AG04450 (cell line): ENCODE results near the gene LIF. TPM values are rescaled to one million over a fixed set of nuclear protein-coding genes. Genes with fewer than 3 reads are reported as not detected.

ENCODE experiments used
- CTCF ChIA-PET: fragments of 300-600, 350-600 bp; formaldehyde crosslinking; extraction: SDS; loops from one replicate; lab custom pipeline; 2022; ENCODE audit warnings: antibody characterized with exemption, inconsistent platforms; lab: Charles Lee
- POLR2A ChIA-PET: fragments of 350-600 bp; formaldehyde crosslinking; extraction: SDS; loops from one replicate; lab custom pipeline; 2021; ENCODE audit warnings: antibody characterized with exemption, inconsistent platforms; lab: Yijun Ruan, JAX
- DNase-seq: peaks from one replicate; pipeline ENCODE4 v3.0.0-alpha.2; 2011; ENCODE audit warnings: low read depth, low spot score
- H3K27ac ChIP-seq: one replicate; pipeline ENCODE4 v1.5.1; 2012; ENCODE audit warnings: low read depth, low read length, control low read depth
- H3K27me3 ChIP-seq: one replicate; pipeline ENCODE4 v1.6.0; 2012; ENCODE audit warnings: low read length; ENCODE audit not compliant: control insufficient read depth, insufficient read depth
- H3K4me3 ChIP-seq: 2 replicates; pipeline ENCODE4 v1.5.1; 2011; ENCODE audit warnings: mild to moderate bottlenecking, low read depth, low read length, control low read depth
- H3K9me3 ChIP-seq: 2 replicates; pipeline ENCODE4 v1.5.1; 2012; ENCODE audit warnings: low read length; ENCODE audit not compliant: control insufficient read depth, insufficient read depth
- CTCF ChIP-seq: IDR thresholded peaks from 2 replicates; pipeline ENCODE4 v1.5.1; 2011; ENCODE audit warnings: low read depth, low read length, control low read depth, inconsistent platforms
- polyA plus RNA-seq: library from polyadenylated mRNA; depleted of rRNA; stranded (reverse); fragments of >200 nt; gene quantifications from 2 replicates; pipeline ENCODE4 v1.2.3, GENCODE V29; 2011

Gene LIF
- polyA plus RNA-seq, 1 experiment = 53.9 TPM

- H3K27me3 ChIP-seq = no peaks in the 10 kb centered on the region
- no peak for TF ChIP-seq CTCF
- no peak overlapping the region for H3K4me3 ChIP-seq
- ChIA-PET CTCF (interaction anchor here (0.6 to 1.3 kb wide), 2 partner anchors 26 to 176 kb away, joined by 3 to 5 read pairs; no protein-coding TSS in a partner anchor), POLR2A (no interaction called here)
- DNase-seq = no peak
- no peak overlapping the region for H3K27ac ChIP-seq
- H3K9me3 ChIP-seq = no peaks in the 10 kb centered on the region
Measured at GRCh38 chr22:30284666-30285065, 38.1 kb upstream of the LIF start.

- Histone ChIP-seq H3K27ac (no peak overlapping the region), H3K4me3 (no peak overlapping the region), H3K9me3 (no peaks in the 10 kb centered on the region), H3K27me3 (no peaks in the 10 kb centered on the region)
- CTCF ChIA-PET = interaction anchor here (1.3 to 1.7 kb wide), 2 partner anchors 21 to 176 kb away, joined by 5 to 7 read pairs; no protein-coding TSS in a partner anchor
- POLR2A ChIA-PET = no interaction called here
- no peak for DNase-seq
- no peak for TF ChIP-seq CTCF
Measured at GRCh38 chr22:30284172-30284571, 37.6 kb upstream of the LIF start.

DNA sequence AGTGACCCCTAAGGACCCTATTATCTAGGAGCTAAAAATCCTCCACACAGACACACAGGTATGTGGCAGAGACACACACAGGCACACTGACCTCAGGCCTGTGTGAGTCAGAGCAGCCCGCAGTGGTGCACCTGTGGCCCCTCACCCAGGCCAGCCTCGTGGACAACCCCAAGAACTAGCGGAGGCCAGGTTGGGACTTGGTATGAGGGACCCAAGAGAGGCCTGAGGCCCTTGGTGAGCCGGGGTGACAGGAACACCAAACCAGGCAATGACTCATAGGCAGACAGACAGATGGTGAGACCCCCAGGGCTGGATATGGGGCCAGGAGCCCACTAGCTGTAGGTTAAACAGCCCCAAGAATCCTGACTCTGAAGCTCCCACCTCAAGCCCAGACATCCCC lies 36.8 kb upstream of the LIF start:
- no peak for DNase-seq
- ChIA-PET CTCF (interaction anchor here (1.7 kb wide), 1 partner anchor 20 kb away, joined by 7 read pairs; no protein-coding TSS in a partner anchor), POLR2A (no interaction called here)

GRCh38 chr22:30282616-30283046 lies 36.1 kb upstream of the LIF start:
- Histone ChIP-seq H3K9me3 (no peaks in the 10 kb centered on the region), H3K4me3 (no peak overlapping the region), H3K27me3 (no peaks in the 10 kb centered on the region), H3K27ac (no peak overlapping the region)
- ChIA-PET CTCF (interaction anchor here (1.7 kb wide), 1 partner anchor 19 kb away, joined by 7 read pairs; no protein-coding TSS in a partner anchor), POLR2A (no interaction called here)
- TF ChIP-seq CTCF = no peak
- no peak for DNase-seq

More for the DNA sequence above, 36.8 kb upstream of the LIF start:
- no peak overlapping the region for H3K4me3 ChIP-seq
- H3K27me3 ChIP-seq = no peaks in the 10 kb centered on the region
- no peak overlapping the region for H3K27ac ChIP-seq
- TF ChIP-seq CTCF = no peak
- H3K9me3 ChIP-seq = no peaks in the 10 kb centered on the region

- Histone ChIP-seq H3K27ac (no peak overlapping the region), H3K27me3 (no peaks in the 10 kb centered on the region), H3K4me3 (no peak overlapping the region), H3K9me3 (no peaks in the 10 kb centered on the region)
- POLR2A ChIA-PET = interaction anchor here (0.6 kb wide), 1 partner anchor 42 kb away, joined by 4 read pairs; no protein-coding TSS in a partner anchor
- no peak for TF ChIP-seq CTCF
- DNase-seq = no peak
- CTCF ChIA-PET = interaction anchor here (0.6 to 2.0 kb wide), 6 partner anchors 8 to 191 kb away, joined by 3 to 12 read pairs (median 4); partner anchors contain the start of gene CASTOR1
Measured at GRCh38 chr22:30280505-30280904, 33.9 kb upstream of the LIF start.
